Ascending aorta (tissue), 2 donors: ENCODE results near the gene TRIO. TPM values are rescaled to one million over a fixed set of nuclear protein-coding genes. Genes with fewer than 3 reads are reported as not detected.

Source experiments
- DNase-seq, 2 donors: peaks; one replicate each; pipeline ENCODE4 v3.0.0-alpha.2; 2019; ENCODE audit warnings: low spot score in 2 of 2
- H3K27ac ChIP-seq, 2 donors: fragments of 200-600 bp; sonication (generic); one replicate each; pipeline ENCODE4 v1.5.1; 2016 to 2017; ENCODE audit warnings: mild to moderate bottlenecking in 1 of 2
- H3K27me3 ChIP-seq: fragments of 200-600 bp; sonication (generic); one replicate; pipeline ENCODE4 v1.5.1; 2017
- H3K36me3 ChIP-seq, 2 donors: fragments of 200-600 bp; sonication (generic); one replicate each; pipeline ENCODE4 v1.5.1; 2016
- H3K4me1 ChIP-seq, 2 donors: fragments of 200-600 bp; sonication (generic); one replicate each; pipeline ENCODE4 v1.5.1; 2016 to 2017; ENCODE audit warnings: mild to moderate bottlenecking in 1 of 2
- H3K4me3 ChIP-seq, 2 donors: fragments of 200-600 bp; sonication (generic); one replicate each; pipeline ENCODE4 v1.5.1; 2016 to 2017; ENCODE audit warnings: mild to moderate bottlenecking in 1 of 2
- H3K9me3 ChIP-seq, 2 donors: fragments of 200-600 bp; sonication (generic); one replicate each; pipeline ENCODE4 v1.5.1; 2016
- intact Hi-C: fragments of 100-400 bp; cut with DNase I; formaldehyde crosslinking; loops from one replicate; pipeline ENCODE4 v1.15.1; 2023
- total RNA-seq: library from RNA; depleted of rRNA; stranded (reverse); fragments of >200 nt; gene quantifications from one replicate; pipeline ENCODE4 v1.1.0, GENCODE V29; 2016
- TF ChIP-seq, protein P1 (sequence below), 3 experiments: fragments of 200-600 bp in 2 of 3; fragments of 450-650 bp in 1 of 3; sonication (generic) in 2 of 3; IDR thresholded peaks; one replicate each; pipeline ENCODE4 v1.5.1; 2016 to 2019; ENCODE audit warnings: antibody characterized with exemption in 3 of 3, mild to moderate bottlenecking in 1 of 3, moderate library complexity in 1 of 3

Gene TRIO
- total RNA-seq, 1 donor from 2014 or later, result 262 TPM

DNA sequence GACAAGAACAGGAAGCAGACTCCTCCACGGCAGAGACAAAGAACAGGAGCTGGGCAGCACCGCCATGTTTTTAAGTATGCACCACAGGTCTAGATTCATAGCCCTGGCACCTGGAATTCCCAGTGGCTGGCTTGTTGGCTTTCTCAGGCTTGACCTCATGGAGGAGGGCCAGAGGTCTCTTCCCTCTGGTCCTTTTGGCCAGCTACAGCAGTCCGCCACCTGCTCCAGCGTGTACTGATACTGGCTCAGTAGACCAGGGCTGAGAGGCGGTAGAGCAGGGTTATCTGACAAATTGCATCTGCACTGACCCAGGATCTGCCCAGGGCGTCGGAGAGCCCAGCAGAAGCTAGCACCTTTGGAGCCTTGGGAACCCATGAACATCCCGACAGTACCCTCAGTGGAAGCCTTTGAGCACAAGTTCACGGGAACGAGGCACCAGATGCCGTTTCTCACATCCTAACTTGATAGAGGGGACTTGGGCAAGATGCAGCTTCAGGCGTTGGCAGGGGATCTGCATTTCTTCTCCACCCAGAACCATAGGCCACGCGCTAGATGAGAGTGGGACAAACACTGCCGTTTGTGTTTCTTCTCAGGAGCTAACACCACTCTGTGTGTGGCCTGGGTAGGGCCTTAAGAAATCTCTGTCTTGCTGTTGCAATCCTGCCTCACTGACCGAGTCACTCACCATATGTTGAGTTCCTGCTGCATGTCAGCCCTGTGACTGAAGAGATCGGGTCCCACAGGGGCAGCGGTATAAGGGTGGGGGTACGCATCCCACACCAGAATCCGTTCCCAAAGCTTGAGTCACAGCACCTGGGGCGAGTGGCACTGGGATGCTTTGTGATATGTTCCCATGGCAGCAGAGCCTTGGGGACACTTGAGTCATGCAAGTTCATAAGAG, 348.1 kb downstream of the TRIO start:
- H3K36me3 ChIP-seq, result peaks cover 62 to 88% of the 10 kb centered on the region in 2 donors
- no peaks in the 10 kb centered on the region for H3K4me1 ChIP-seq

DNA sequence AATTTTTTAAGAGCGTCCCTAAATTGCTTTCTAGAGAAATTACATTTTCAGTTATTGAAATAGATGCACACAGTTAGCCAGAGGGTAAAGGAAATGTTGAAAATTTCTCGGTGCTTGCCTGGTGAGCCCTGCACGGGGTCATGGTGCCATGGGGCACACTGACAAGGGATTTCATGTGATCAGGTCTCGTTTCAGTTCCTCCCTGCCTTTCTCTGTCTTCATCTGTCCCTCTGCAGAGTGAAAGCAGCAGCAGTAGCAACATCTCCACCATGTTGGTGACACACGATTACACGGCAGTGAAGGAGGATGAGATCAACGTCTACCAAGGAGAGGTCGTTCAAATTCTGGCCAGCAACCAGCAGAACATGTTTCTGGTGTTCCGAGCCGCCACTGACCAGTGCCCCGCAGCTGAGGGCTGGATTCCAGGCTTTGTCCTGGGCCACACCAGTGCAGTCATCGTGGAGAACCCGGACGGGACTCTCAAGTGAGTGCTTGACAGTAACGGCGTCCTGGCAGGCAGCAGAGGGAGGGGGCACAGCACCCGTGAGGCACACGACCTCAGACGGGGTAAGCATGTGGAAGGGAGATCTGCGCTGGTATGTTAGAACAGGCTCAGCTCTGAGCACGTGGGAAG, 349.3 kb downstream of the TRIO start:
- Histone ChIP-seq H3K4me1 (no peaks in the 10 kb centered on the region), H3K27ac (no peak overlapping the region), H3K36me3 (peaks cover 62 to 89% of the 10 kb centered on the region in 2 donors), H3K4me3 (no peak overlapping the region), H3K27me3 (no peaks in the 10 kb centered on the region), H3K9me3 (no peaks in the 10 kb centered on the region)
- intact Hi-C loops, result no loop called here
- TF ChIP-seq, protein P1, sequence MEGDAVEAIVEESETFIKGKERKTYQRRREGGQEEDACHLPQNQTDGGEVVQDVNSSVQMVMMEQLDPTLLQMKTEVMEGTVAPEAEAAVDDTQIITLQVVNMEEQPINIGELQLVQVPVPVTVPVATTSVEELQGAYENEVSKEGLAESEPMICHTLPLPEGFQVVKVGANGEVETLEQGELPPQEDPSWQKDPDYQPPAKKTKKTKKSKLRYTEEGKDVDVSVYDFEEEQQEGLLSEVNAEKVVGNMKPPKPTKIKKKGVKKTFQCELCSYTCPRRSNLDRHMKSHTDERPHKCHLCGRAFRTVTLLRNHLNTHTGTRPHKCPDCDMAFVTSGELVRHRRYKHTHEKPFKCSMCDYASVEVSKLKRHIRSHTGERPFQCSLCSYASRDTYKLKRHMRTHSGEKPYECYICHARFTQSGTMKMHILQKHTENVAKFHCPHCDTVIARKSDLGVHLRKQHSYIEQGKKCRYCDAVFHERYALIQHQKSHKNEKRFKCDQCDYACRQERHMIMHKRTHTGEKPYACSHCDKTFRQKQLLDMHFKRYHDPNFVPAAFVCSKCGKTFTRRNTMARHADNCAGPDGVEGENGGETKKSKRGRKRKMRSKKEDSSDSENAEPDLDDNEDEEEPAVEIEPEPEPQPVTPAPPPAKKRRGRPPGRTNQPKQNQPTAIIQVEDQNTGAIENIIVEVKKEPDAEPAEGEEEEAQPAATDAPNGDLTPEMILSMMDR (IDR thresholded peaks at IDR 0.05), result no peak
- no peak for DNase-seq

More for the DNA sequence above, 348.1 kb downstream of the TRIO start:
- H3K27me3 ChIP-seq, result no peaks in the 10 kb centered on the region
- intact Hi-C loops, result no loop called here
- TF ChIP-seq, protein P1 (IDR thresholded peaks at IDR 0.05), result no peak
- H3K27ac ChIP-seq, result no peak overlapping the region
- H3K9me3 ChIP-seq, result no peaks in the 10 kb centered on the region
- DNase-seq, result no peak
- H3K4me3 ChIP-seq, result no peak overlapping the region

DNA sequence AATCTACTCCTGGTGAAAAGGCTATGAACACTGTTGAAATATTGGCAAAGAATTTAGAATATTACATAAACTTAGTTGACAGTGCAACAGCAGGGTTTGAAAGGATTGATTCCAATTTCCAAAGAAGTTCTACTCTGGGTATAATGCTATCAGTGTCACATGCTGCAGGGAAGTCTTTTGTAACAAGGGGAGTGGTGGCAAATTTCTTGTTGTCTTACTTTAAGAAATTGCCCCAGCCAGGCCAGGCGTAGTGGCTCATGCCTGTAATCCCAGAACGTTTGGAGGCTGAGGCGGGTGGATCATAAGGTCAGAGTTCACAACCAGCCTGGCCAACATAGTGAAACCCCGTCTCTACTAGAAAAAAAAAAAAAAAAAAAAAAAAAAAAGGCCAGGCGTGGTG, 352.2 kb downstream of the TRIO start:
- DNase-seq, result no peak
- TF ChIP-seq, protein P1 (IDR thresholded peaks at IDR 0.05), result no peak
- Histone ChIP-seq H3K4me1 (no peaks in the 10 kb centered on the region), H3K9me3 (no peaks in the 10 kb centered on the region), H3K27ac (no peak overlapping the region), H3K27me3 (no peaks in the 10 kb centered on the region), H3K36me3 (peaks cover 62 to 87% of the 10 kb centered on the region in 2 donors), H3K4me3 (no peak overlapping the region)
- intact Hi-C loops, result no loop called here

DNA sequence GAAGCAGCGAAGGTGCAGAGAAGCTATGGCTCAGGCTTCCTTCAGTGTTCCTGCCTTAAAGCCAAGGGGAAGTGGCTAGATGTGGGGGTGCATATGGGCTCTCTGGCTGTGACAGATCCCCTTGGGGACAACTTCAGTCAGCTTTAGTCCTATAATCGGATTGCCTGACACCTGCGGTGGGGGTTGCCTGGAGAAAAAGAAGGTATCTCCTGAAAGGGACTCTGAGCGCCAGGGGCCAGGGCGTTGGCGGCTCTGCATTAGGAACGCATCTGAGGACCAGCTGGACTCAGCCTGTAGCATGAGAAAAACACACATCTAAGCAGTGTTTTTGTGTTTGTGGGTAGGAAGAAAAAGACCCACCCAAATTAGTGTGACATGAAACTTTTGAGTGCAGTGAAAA, 354.2 kb downstream of the TRIO start:
- H3K27ac ChIP-seq, result no peak overlapping the region
- intact Hi-C loops, result no loop called here
- no peaks in the 10 kb centered on the region for H3K4me1 ChIP-seq
- no peak for DNase-seq
- peaks cover 58 to 87% of the 10 kb centered on the region in 2 donors for H3K36me3 ChIP-seq
- TF ChIP-seq, protein P1 (IDR thresholded peaks at IDR 0.05), result no peak
- H3K9me3 ChIP-seq, result no peaks in the 10 kb centered on the region
- H3K27me3 ChIP-seq, result no peaks in the 10 kb centered on the region
- H3K4me3 ChIP-seq, result no peak overlapping the region

DNA sequence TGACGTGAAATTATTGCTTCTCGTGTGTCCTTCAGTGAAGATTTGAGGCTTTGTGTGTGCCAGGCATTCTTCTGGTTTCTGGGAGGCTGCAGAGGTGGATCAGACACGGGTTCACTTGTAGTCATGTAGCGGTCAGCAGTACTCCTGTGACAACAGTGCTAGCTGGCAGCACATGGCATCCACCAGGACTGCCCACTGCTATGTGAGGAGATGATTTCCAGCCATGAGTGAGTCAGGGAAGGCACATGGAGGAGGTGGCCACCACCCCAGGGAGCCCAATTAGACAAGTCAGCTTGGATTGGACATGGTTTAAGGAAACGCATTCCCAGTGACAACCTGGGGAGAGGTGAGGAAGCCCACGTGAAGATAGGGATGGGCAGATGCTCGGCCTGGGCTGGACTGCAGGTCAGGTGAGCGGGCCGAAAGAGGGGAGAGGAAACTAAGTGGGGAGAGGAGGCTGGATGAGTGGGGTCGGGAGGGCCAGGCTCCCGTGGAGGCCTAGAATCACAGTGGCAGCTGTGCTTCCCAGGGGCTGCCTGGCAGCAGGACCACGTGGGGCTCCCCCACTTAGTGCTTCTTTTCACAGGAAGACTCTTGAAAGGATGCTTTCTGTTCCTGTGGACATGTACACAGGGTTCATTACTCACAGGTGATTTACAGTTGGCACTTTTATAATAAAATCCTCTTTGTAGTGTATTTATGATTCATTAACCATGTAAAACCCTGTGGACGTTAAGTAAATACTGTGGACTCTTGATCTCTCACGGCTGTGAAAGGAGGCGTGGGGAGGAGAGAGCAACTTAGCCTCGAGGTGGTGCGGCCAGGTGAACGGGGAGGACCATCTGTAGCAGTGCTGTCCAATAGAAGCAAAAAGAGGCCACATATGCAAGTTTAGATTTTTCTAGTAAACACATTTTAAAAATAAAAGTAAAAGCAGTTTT, 358.5 kb downstream of the TRIO start:
- Histone ChIP-seq H3K36me3 (peaks cover 86 to 87% of the 10 kb centered on the region in 2 donors), H3K27ac (no peak overlapping the region), H3K27me3 (no peaks in the 10 kb centered on the region), H3K4me3 (no peak overlapping the region), H3K4me1 (no peaks in the 10 kb centered on the region), H3K9me3 (no peaks in the 10 kb centered on the region)
- DNase-seq, result no peak
- TF ChIP-seq, protein P1 (IDR thresholded peaks at IDR 0.05), result no peak
- intact Hi-C loops, result no loop called here
